Measurements from ENCODE around the gene C5orf63. TPM values are rescaled to one million over a fixed set of nuclear protein-coding genes. Genes with fewer than 3 reads are reported as not detected.

C5orf63 gene
- total RNA-seq, 1 donor from 2014 or later: 0.50 TPM

- Mint-ChIP-seq H3K36me3 (ENCODE audit: low read depth) (no peaks in the 10 kb centered on the region), H3K4me3 (ENCODE audit: unreplicated experiment) (no peak overlapping the region), H3K4me1 (ENCODE audit: low read depth) (peaks cover 21% of the 10 kb centered on the region), H3K27me3 (ENCODE audit: low read depth) (peaks cover 2% of the 10 kb centered on the region), H3K9me3 (ENCODE audit: low read depth) (no peaks in the 10 kb centered on the region), H3K27ac (ENCODE audit: unreplicated experiment) (no peak overlapping the region)
- DNase-seq (ENCODE audit: low spot score): no peak
- TF ChIP-seq CTCF (IDR thresholded peaks at IDR 0.05): no peak
Measured at GRCh38 chr5:127092690-127093089, 19.4 kb upstream of the C5orf63 start.

GRCh38 chr5:127089191-127089590 is 15.9 kb upstream of the C5orf63 start:
- no peaks in the 10 kb centered on the region for H3K27me3 Mint-ChIP-seq (ENCODE audit: low read depth)
- H3K36me3 Mint-ChIP-seq (ENCODE audit: low read depth): no peaks in the 10 kb centered on the region
- DNase-seq (ENCODE audit: low spot score): no peak
- TF ChIP-seq CTCF (IDR thresholded peaks at IDR 0.05): no peak
- no peak overlapping the region for H3K4me3 Mint-ChIP-seq (ENCODE audit: unreplicated experiment)
- peaks cover 17% of the 10 kb centered on the region for H3K4me1 Mint-ChIP-seq (ENCODE audit: low read depth)
- H3K27ac Mint-ChIP-seq (ENCODE audit: unreplicated experiment): no peak overlapping the region
- no peaks in the 10 kb centered on the region for H3K9me3 Mint-ChIP-seq (ENCODE audit: low read depth)

- Mint-ChIP-seq H3K27ac (ENCODE audit: unreplicated experiment) (peak overlapping the region; percentile 90), H3K4me3 (ENCODE audit: unreplicated experiment) (no peak overlapping the region), H3K27me3 (ENCODE audit: low read depth) (no peaks in the 10 kb centered on the region), H3K36me3 (ENCODE audit: low read depth) (no peaks in the 10 kb centered on the region), H3K9me3 (ENCODE audit: low read depth) (no peaks in the 10 kb centered on the region), H3K4me1 (ENCODE audit: low read depth) (peaks cover 17% of the 10 kb centered on the region)
- no peak for DNase-seq (ENCODE audit: low spot score)
- no peak for TF ChIP-seq CTCF (IDR thresholded peaks at IDR 0.05)
Measured at GRCh38 chr5:127088251-127088650, 14.9 kb upstream of the C5orf63 start.

- H3K4me3 Mint-ChIP-seq (ENCODE audit: unreplicated experiment): no peak overlapping the region
- no peak for DNase-seq (ENCODE audit: low spot score)
- peaks cover 13% of the 10 kb centered on the region for H3K4me1 Mint-ChIP-seq (ENCODE audit: low read depth)
- H3K27ac Mint-ChIP-seq (ENCODE audit: unreplicated experiment): no peak overlapping the region
- H3K9me3 Mint-ChIP-seq (ENCODE audit: low read depth): no peaks in the 10 kb centered on the region
- no peaks in the 10 kb centered on the region for H3K27me3 Mint-ChIP-seq (ENCODE audit: low read depth)
- no peaks in the 10 kb centered on the region for H3K36me3 Mint-ChIP-seq (ENCODE audit: low read depth)
- TF ChIP-seq CTCF (IDR thresholded peaks at IDR 0.05): no peak
Measured at GRCh38 chr5:127086589-127086988, 13.3 kb upstream of the C5orf63 start.

GRCh38 chr5:127085796-127086195 is 12.5 kb upstream of the C5orf63 start:
- no peaks in the 10 kb centered on the region for H3K27me3 Mint-ChIP-seq (ENCODE audit: low read depth)
- no peak overlapping the region for H3K27ac Mint-ChIP-seq (ENCODE audit: unreplicated experiment)
- no peaks in the 10 kb centered on the region for H3K9me3 Mint-ChIP-seq (ENCODE audit: low read depth)
- DNase-seq (ENCODE audit: low spot score): no peak
- H3K36me3 Mint-ChIP-seq (ENCODE audit: low read depth): no peaks in the 10 kb centered on the region
- H3K4me3 Mint-ChIP-seq (ENCODE audit: unreplicated experiment): no peak overlapping the region
- TF ChIP-seq CTCF (IDR thresholded peaks at IDR 0.05): no peak
- peaks cover 13% of the 10 kb centered on the region for H3K4me1 Mint-ChIP-seq (ENCODE audit: low read depth)
